C4-2B (cell line): ENCODE data around the gene SF3B6.
A peak's percentile ranks its signal among the peaks of the same experiment; 100 is the strongest.

ENCODE experiments used
- CTCF ChIP-seq: fragments of 450-650 bp; conservative IDR thresholded peaks from 2 replicates; pipeline ENCODE4 v1.5.1; 2017; ENCODE audit warnings: mild to moderate bottlenecking
- ZFX ChIP-seq: fragments of 450-650 bp; IDR thresholded peaks from 2 replicates; pipeline ENCODE4 v1.6.1; 2017

GRCh38 chr2:24123922-24124580, 47.9 kb upstream of the SF3B6 start:
- TF ChIP-seq CTCF, result no peak; the same call in 1 of the 2 replicates
- TF ChIP-seq ZFX, result peak; percentile 57
